K562 (cell line): ENCODE measurements around the gene CEND1. TPM values are rescaled to one million over a fixed set of nuclear protein-coding genes. Genes with fewer than 3 reads are reported as not detected.
A peak's percentile ranks its signal among the peaks of the same experiment; 100 is the strongest.

Experiments used
- CAMTA2 ChIP-seq: fragments of 250-450 bp; sonication (Bioruptor Pico); conservative IDR thresholded peaks from 2 replicates; pipeline ENCODE4 v1.5.1; 2022
- HMGXB4 ChIP-seq: sonication (generic); formaldehyde crosslinking; IDR thresholded peaks from 2 replicates; pipeline ENCODE4 v1.8.1; 2023; ENCODE audit warnings: mild to moderate bottlenecking, missing genetic modification reagents
- SP2 ChIP-seq: IDR thresholded peaks from 2 replicates; pipeline ENCODE4 v1.6.1; 2011; ENCODE audit warnings: mild to moderate bottlenecking, low read depth, low read length, moderate library complexity; ENCODE audit not compliant: poor library complexity, severe bottlenecking; ENCODE audit errors: extremely low read depth
- TEAD1 ChIP-seq, 2 experiments: fragments of 450-650 bp in 1 of 2; sonication (generic) in 1 of 2; formaldehyde crosslinking; IDR thresholded peaks; 2 replicates each; pipeline versions ENCODE4 v1.4.0 to v1.8.0; 2020 to 2022; ENCODE audit warnings: mild to moderate bottlenecking in 2 of 2, missing genetic modification reagents in 1 of 2
- THRA ChIP-seq: fragments of 450-650 bp; IDR thresholded peaks from 2 replicates; pipeline ENCODE4 v1.6.1; 2017; ENCODE audit warnings: mild to moderate bottlenecking, moderate library complexity
- ZBTB49 ChIP-seq: sonication (generic); formaldehyde crosslinking; IDR thresholded peaks from 2 replicates; pipeline ENCODE4 v1.8.0; 2022; ENCODE audit warnings: missing genetic modification reagents, mild to moderate bottlenecking, borderline replicate concordance
- ZNF592 ChIP-seq: fragments of 450-650 bp; IDR thresholded peaks from 2 replicates; pipeline ENCODE4 v1.6.1; 2017; ENCODE audit warnings: antibody characterized with exemption, mild to moderate bottlenecking
- ZNF766 ChIP-seq: fragments of 200-800 bp; sonication (Bioruptor generic); conservative IDR thresholded peaks from 2 replicates; pipeline ENCODE4 v1.6.1; 2016; ENCODE audit warnings: missing genetic modification characterization, missing compliant biosample characterization
- ZNF785 ChIP-seq: fragments of 250-450 bp; sonication (Bioruptor Pico); IDR thresholded peaks from 2 replicates; pipeline ENCODE4 v1.4.0; 2020; ENCODE audit warnings: mild to moderate bottlenecking
- ZSCAN29 ChIP-seq: fragments of 450-650 bp; IDR thresholded peaks from 2 replicates; pipeline ENCODE4 v1.6.1; 2017
- ZZZ3 ChIP-seq: fragments of 450-650 bp; IDR thresholded peaks from 2 replicates; pipeline ENCODE4 v1.6.1; 2016; ENCODE audit warnings: antibody characterized with exemption, mild to moderate bottlenecking, moderate library complexity
- polyA plus RNA-seq, 8 experiments: library from polyadenylated mRNA; depleted of rRNA in 4 of 8; stranded (reverse) in 5 of 8; unstranded in 3 of 8; fragments of >200 nt; fragmentation: Nextera tagmentation in 2 of 8; fragmentation: Illumina TruSeq in 1 of 8; extraction: Ambion mirVana in 2 of 8; extraction: Trizol in 1 of 8; gene quantifications; 2 replicates each; pipeline versions ENCODE4 v1.2.1 to v1.2.3, GENCODE V29; 2011 to 2014; ENCODE audit warnings: inconsistent platforms in 1 of 8, missing spikeins in 1 of 8
- total RNA-seq, 7 experiments: library from RNA; depleted of rRNA in 6 of 7; stranded (reverse); fragments of >200 nt in 6 of 7; fragmentation: Illumina TruSeq in 2 of 7; extraction: Trizol in 2 of 7; gene quantifications; 2 replicates each; pipeline versions ENCODE4 v1.2.1 to v1.2.3, GENCODE V29; 2011 to 2021; ENCODE audit warnings: low replicate concordance in 1 of 7
- TF ChIP-seq, protein P1 (sequence below): fragments of 250-450 bp; sonication (Bioruptor Pico); IDR thresholded peaks from 2 replicates; pipeline ENCODE4 v1.8.0; 2021; ENCODE audit warnings: moderate library complexity, mild to moderate bottlenecking, inconsistent platforms
- TF ChIP-seq, protein P2 (sequence below): fragments of 450-650 bp; formaldehyde crosslinking; IDR thresholded peaks from 2 replicates; pipeline ENCODE4 v1.4.0; 2020; ENCODE audit warnings: mild to moderate bottlenecking, moderate library complexity

The CEND1 gene
- total and polyA plus RNA-seq, 9 of the 15 experiments (the other 6 are each of a cell fraction or from before 2014, with no cell fraction given): 0.13 to 0.18 (median 0.16) TPM; not detected in 6

- TF ChIP-seq ZBTB49 (CRISPR knock-in tag) (no peak), CAMTA2 (CRISPR knock-in tag) (no peak), THRA (no peak), ZSCAN29 (no peak), TEAD1 (CRISPR knock-in tag; IDR thresholded peaks at IDR 0.05) (no peak; a peak in 1 of 4 replicates), ZNF766 (CRISPR knock-in tag) (no peak; the same call in 1 of the 2 replicates), ZNF785 (CRISPR knock-in tag) (no peak), HMGXB4 (CRISPR knock-in tag) (0 out of 2 replicates have a peak, but pooled peaks have one; percentile 78), SP2 (no peak), ZNF592 (no peak), ZZZ3 (no peak)
- TF ChIP-seq, protein P1, sequence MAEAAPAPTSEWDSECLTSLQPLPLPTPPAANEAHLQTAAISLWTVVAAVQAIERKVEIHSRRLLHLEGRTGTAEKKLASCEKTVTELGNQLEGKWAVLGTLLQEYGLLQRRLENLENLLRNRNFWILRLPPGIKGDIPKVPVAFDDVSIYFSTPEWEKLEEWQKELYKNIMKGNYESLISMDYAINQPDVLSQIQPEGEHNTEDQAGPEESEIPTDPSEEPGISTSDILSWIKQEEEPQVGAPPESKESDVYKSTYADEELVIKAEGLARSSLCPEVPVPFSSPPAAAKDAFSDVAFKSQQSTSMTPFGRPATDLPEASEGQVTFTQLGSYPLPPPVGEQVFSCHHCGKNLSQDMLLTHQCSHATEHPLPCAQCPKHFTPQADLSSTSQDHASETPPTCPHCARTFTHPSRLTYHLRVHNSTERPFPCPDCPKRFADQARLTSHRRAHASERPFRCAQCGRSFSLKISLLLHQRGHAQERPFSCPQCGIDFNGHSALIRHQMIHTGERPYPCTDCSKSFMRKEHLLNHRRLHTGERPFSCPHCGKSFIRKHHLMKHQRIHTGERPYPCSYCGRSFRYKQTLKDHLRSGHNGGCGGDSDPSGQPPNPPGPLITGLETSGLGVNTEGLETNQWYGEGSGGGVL (CRISPR knock-in tag): no peak
- TF ChIP-seq, protein P2, sequence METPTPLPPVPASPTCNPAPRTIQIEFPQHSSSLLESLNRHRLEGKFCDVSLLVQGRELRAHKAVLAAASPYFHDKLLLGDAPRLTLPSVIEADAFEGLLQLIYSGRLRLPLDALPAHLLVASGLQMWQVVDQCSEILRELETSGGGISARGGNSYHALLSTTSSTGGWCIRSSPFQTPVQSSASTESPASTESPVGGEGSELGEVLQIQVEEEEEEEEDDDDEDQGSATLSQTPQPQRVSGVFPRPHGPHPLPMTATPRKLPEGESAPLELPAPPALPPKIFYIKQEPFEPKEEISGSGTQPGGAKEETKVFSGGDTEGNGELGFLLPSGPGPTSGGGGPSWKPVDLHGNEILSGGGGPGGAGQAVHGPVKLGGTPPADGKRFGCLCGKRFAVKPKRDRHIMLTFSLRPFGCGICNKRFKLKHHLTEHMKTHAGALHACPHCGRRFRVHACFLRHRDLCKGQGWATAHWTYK: peak; percentile 68; the same call in 1 of the 2 replicates
Observed at GRCh38 chr11:797296-798092, 7.6 kb upstream of the CEND1 start (continued).
